Measurements from ENCODE around the gene BDNF. TPM values are rescaled to one million over a fixed set of nuclear protein-coding genes. Genes with fewer than 3 reads are reported as not detected.

The BDNF gene
- total and polyA plus RNA-seq, 2 donors (not counting 3 experiments of a cell fraction or from before 2014, with no cell fraction given): 3.1 to 3.6 TPM

DNA sequence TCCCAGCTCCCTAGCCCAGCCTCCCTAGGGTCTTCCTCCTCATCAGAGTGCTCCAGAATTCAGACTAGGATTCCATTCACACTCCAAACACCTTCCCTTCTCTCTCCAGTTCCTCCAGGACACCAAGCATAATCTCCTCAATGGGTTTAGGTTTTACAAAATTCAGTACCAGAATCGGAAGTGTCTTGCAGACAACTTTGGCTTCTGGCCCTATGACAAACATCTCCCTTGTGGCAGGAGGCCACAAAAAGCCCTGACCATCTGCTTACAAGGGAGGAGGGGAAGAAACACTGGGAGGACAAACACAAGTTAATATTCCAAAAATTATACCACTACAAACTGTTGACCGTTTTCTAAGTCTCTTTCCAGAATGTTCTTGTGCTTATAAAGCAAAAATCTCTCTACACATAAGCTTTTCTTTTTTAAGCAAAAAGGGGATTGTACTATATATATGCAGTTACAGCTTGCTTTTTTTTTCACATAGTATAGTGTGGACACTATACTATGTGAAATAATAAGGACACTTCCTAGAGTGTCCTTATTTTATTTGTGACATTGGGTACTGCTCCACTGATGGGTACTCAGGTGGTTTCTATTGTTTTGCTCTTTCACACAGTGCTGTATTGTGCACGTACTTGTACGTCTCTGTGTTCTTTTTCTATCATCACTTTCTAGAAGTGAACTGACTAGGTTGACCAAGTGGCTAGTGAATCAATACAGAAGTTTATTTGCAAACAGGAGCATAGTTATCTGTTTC is 78.7 kb downstream of the BDNF start:
- no peaks in the 10 kb centered on the region for H3K9me3 ChIP-seq (replicated peaks; ENCODE audit: control insufficient read depth, insufficient read depth, low read length)
- TF ChIP-seq GATA2 (IDR thresholded peaks at IDR 0.05; ENCODE audit: insufficient read depth, insufficient read length, low read depth, low read length) (no peak), FOS (IDR thresholded peaks at IDR 0.05; ENCODE audit: borderline replicate concordance, insufficient read depth, low read length) (no peak)
- POLR2A ChIA-PET: no interaction called here
- dilution Hi-C loops (cut with MboI; ENCODE audit: extremely low pct_ligation_motif_present, low sequenced_read_pairs): no loop called here
- BruUV-seq (replicated peaks): no TSS peak
- no peaks in the 10 kb centered on the region for H3K9me1 ChIP-seq (replicated peaks; ENCODE audit: control insufficient read depth, extremely low read depth, insufficient read depth, low read length)
- CTCF ChIA-PET: no interaction called here
- H3K36me3 ChIP-seq (ENCODE audit: control insufficient read depth in 2 of 2, extremely low read depth in 1 of 2, insufficient read depth in 2 of 2, low read length in 2 of 2): no peaks in the 10 kb centered on the region
- FAIRE-seq: no peak
- peaks cover 0 to 3% of the 10 kb centered on the region in 2 experiments for H3K27me3 ChIP-seq (ENCODE audit: control insufficient read depth in 2 of 2, insufficient read depth in 2 of 2, low read length in 2 of 2)
- H3K27ac ChIP-seq (ENCODE audit: insufficient read depth, low read depth, low read length): no peak overlapping the region
- H3K9ac ChIP-seq (replicated peaks; ENCODE audit: extremely low read depth, insufficient read depth, low read length): no peak overlapping the region
- H3K79me2 ChIP-seq (ENCODE audit: control insufficient read depth, insufficient read depth, low read length): no peaks in the 10 kb centered on the region
- no peak for DNase-seq (ENCODE audit: low read depth, low spot score)
- no peak overlapping the region for H3K4me3 ChIP-seq (replicated peaks in 1 of 3; ENCODE audit: insufficient read depth in 1 of 3, low read depth in 1 of 3, low read length in 3 of 3)
- no peaks in the 10 kb centered on the region for H4K20me1 ChIP-seq (replicated peaks; ENCODE audit: control insufficient read depth, extremely low read depth, insufficient read depth, low read length)
- intact Hi-C loops (cut with micrococcal nuclease): no loop called here
- no peak overlapping the region for H3K4me2 ChIP-seq (ENCODE audit: insufficient read depth, low read length)
- H3K4me1 ChIP-seq (ENCODE audit: control insufficient read depth, extremely low read depth, insufficient read depth, low read length): no peaks in the 10 kb centered on the region
- no peak overlapping the region for H2AFZ ChIP-seq (ENCODE audit: low read depth, low read length)

DNA sequence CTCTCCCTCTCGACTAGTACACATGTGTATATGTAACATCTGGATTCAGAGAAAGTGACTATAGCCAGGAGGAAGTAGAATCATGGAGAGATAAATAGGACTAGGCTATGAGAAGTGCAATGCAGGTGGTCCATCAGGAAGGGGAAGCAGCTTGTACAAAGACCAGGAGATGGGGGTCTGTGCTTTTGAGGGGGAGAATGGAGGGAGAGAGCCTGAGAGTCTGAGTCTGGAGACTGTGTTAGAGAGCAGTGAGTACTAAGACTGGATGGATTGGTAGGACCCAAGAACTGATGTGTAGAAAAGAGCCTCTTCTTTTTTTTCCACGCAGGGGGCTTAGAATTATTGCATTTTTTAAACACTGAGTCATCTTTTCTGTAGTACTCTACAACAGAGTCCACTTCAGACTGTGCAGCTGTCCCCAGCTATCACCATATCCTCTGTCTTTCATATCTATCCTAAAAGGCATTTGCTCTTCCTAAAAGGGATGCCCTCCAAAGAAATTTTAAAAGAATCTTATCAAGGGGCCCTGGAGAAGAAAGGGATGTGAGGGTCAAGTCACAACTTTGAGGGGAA is 80.4 kb downstream of the BDNF start:
- ChIA-PET CTCF (no interaction called here), POLR2A (no interaction called here)
- FAIRE-seq: no peak
- Histone ChIP-seq H3K4me3 (replicated peaks in 1 of 3; ENCODE audit: insufficient read depth in 1 of 3, low read depth in 1 of 3, low read length in 3 of 3) (no peak overlapping the region), H3K27me3 (ENCODE audit: control insufficient read depth in 2 of 2, insufficient read depth in 2 of 2, low read length in 2 of 2) (no peaks in the 10 kb centered on the region), H4K20me1 (replicated peaks; ENCODE audit: control insufficient read depth, extremely low read depth, insufficient read depth, low read length) (no peaks in the 10 kb centered on the region), H3K9me3 (replicated peaks; ENCODE audit: control insufficient read depth, insufficient read depth, low read length) (no peaks in the 10 kb centered on the region), H3K9me1 (replicated peaks; ENCODE audit: control insufficient read depth, extremely low read depth, insufficient read depth, low read length) (no peaks in the 10 kb centered on the region), H3K4me1 (ENCODE audit: control insufficient read depth, extremely low read depth, insufficient read depth, low read length) (no peaks in the 10 kb centered on the region), H3K27ac (ENCODE audit: insufficient read depth, low read depth, low read length) (no peak overlapping the region), H3K9ac (replicated peaks; ENCODE audit: extremely low read depth, insufficient read depth, low read length) (no peak overlapping the region), H3K79me2 (ENCODE audit: control insufficient read depth, insufficient read depth, low read length) (no peaks in the 10 kb centered on the region), H2AFZ (ENCODE audit: low read depth, low read length) (no peak overlapping the region), H3K36me3 (ENCODE audit: control insufficient read depth in 2 of 2, extremely low read depth in 1 of 2, insufficient read depth in 2 of 2, low read length in 2 of 2) (no peaks in the 10 kb centered on the region), H3K4me2 (ENCODE audit: insufficient read depth, low read length) (no peak overlapping the region)
- no peak for TF ChIP-seq POLR2A (IDR thresholded peaks at IDR 0.05; ENCODE audit: low read depth, low read length)
- no peak for TF ChIP-seq EZH2 (IDR thresholded peaks at IDR 0.05; ENCODE audit: borderline replicate concordance, low read depth, low read length, severe bottlenecking)
- TF ChIP-seq MAX (IDR thresholded peaks at IDR 0.05; ENCODE audit: insufficient read depth, insufficient read length): no peak
- TF ChIP-seq, protein P1, sequence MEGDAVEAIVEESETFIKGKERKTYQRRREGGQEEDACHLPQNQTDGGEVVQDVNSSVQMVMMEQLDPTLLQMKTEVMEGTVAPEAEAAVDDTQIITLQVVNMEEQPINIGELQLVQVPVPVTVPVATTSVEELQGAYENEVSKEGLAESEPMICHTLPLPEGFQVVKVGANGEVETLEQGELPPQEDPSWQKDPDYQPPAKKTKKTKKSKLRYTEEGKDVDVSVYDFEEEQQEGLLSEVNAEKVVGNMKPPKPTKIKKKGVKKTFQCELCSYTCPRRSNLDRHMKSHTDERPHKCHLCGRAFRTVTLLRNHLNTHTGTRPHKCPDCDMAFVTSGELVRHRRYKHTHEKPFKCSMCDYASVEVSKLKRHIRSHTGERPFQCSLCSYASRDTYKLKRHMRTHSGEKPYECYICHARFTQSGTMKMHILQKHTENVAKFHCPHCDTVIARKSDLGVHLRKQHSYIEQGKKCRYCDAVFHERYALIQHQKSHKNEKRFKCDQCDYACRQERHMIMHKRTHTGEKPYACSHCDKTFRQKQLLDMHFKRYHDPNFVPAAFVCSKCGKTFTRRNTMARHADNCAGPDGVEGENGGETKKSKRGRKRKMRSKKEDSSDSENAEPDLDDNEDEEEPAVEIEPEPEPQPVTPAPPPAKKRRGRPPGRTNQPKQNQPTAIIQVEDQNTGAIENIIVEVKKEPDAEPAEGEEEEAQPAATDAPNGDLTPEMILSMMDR (IDR thresholded peaks at IDR 0.05; ENCODE audit: extremely low read depth in 1 of 2, insufficient read depth in 1 of 2, low read depth in 1 of 2, low read length in 2 of 2): no peak
- TF ChIP-seq GATA2 (IDR thresholded peaks at IDR 0.05; ENCODE audit: insufficient read depth, insufficient read length, low read depth, low read length): no peak
- TF ChIP-seq JUN (IDR thresholded peaks at IDR 0.05; ENCODE audit: borderline replicate concordance, insufficient read depth, insufficient read length, low read depth): no peak
- TF ChIP-seq FOS (IDR thresholded peaks at IDR 0.05; ENCODE audit: borderline replicate concordance, insufficient read depth, low read length): no peak
- intact Hi-C loops (cut with micrococcal nuclease): no loop called here
- dilution Hi-C loops (cut with MboI; ENCODE audit: extremely low pct_ligation_motif_present, low sequenced_read_pairs): no loop called here
- DNase-seq (ENCODE audit: low read depth, low spot score): no peak
- no TSS peak for BruUV-seq (replicated peaks)

Data from endothelial cell of umbilical vein (primary cell).